ENCODE data around the gene GPRC5C.

- TF ChIP-seq CTCF (IDR thresholded peaks at IDR 0.05) (no peak), POLR2A (IDR thresholded peaks at IDR 0.05) (no peak)
Measured at GRCh38 chr17:74413491-74413890, 18.4 kb upstream of the GPRC5C start.
